HG02885 (cell line): ENCODE results near the gene SF3B6.
"Not testable (repeated sequence)": the region's sequence is repeated elsewhere in the genome, so short reads cannot be mapped to it uniquely, and the experiment has no call there.

Source experiments
- ATAC-seq: cut with Tn5 transposase; IDR thresholded peaks from one replicate; pipeline ENCODE4 v1.9.1; 2021; ENCODE audit warnings: mild to moderate bottlenecking; ENCODE audit not compliant: unreplicated experiment, poor library complexity

SF3B6 gene

GRCh38 chr2:24054366-24055010 lies 21.6 kb downstream of the SF3B6 start:
- no peak for ATAC-seq

GRCh38 chr2:24052951-24053350 lies 23.2 kb downstream of the SF3B6 start:
- ATAC-seq: no peak

GRCh38 chr2:24051833-24052232 lies 24.3 kb downstream of the SF3B6 start:
- ATAC-seq: no peak

GRCh38 chr2:24050041-24050979 lies 25.8 kb downstream of the SF3B6 start:
- ATAC-seq: no peak

- peak; percentile 23 for ATAC-seq
These were observed 26.6 kb downstream of the SF3B6 start, which contains the start of gene FKBP1B for GRCh38 chr2:24049485-24050021. Gene FKBP1B (plus strand): TSS chr2:24049741. CDS start chr2:24049850, 109 bp downstream.

GRCh38 chr2:24048769-24049484 lies 27.2 kb downstream of the SF3B6 start:
- no peak for ATAC-seq

- ATAC-seq: no peak
These were observed 28.5 kb downstream of the SF3B6 start for GRCh38 chr2:24047703-24048033.

GRCh38 chr2:24046930-24047702 lies 29.0 kb downstream of the SF3B6 start, which contains the start of gene WDCP:
Gene WDCP (minus strand): TSS chr2:24047391. CDS start chr2:24039494, 7,897 bp downstream.
- peak; percentile 99 for ATAC-seq

GRCh38 chr2:24046599-24046929 lies 29.6 kb downstream of the SF3B6 start:
- no peak for ATAC-seq

- ATAC-seq: no peak
These were observed 30.3 kb downstream of the SF3B6 start for GRCh38 chr2:24045511-24046508.

- not testable (repeated sequence) for ATAC-seq
These were observed 33.0 kb downstream of the SF3B6 start for GRCh38 chr2:24043133-24043532.

- ATAC-seq: no peak
These were observed 35.6 kb downstream of the SF3B6 start for GRCh38 chr2:24040511-24040910.

- ATAC-seq: no peak
These were observed 37.2 kb downstream of the SF3B6 start for GRCh38 chr2:24038786-24039499.

- ATAC-seq: no peak
These were observed 49.9 kb downstream of the SF3B6 start for GRCh38 chr2:24026233-24026632.

- no peak for ATAC-seq
These were observed 51.0 kb downstream of the SF3B6 start for GRCh38 chr2:24024996-24025663.

GRCh38 chr2:24024018-24024417 lies 52.1 kb downstream of the SF3B6 start:
- ATAC-seq: no peak

GRCh38 chr2:24022975-24023575 lies 53.1 kb downstream of the SF3B6 start:
- no peak for ATAC-seq
